ENCODE measurements around the gene LGALS8.

LGALS8 gene

DNA sequence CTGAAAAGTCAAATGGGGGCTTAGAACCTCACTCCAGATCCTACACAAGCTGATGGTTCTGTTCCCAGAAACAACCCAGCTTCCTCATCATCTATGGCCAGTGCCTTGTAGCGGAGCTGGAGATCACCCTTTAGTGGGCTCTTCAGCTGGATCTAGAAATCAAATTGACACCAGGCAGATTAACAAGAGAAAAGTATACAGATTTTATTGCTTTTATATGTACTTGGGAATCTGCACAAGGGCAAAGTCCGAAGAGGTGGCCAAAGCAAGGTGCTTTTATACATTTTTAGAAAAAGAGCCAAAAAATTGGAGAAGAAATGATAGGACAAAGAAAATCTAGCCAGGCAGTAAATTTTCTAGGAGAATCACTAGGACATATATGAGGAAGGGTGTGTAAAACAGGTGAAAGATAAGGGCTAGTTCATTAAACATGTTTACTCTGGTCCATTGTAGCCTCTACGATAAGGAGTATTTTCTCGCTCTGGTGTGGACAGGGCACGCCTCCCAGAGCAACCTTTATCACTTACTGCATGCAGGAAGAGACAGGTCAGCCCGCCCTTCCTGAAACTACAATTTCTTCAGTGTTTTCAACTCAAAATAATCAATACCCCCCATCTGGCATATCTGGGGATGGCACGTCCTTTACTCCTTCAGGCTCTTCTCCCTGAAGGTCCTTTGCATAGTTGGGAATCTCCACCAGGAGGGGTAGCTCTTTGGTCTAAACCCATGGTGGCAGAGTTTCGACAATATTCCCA lies 14.0 kb upstream of the LGALS8 start:
- no peak for DNase-seq

DNA sequence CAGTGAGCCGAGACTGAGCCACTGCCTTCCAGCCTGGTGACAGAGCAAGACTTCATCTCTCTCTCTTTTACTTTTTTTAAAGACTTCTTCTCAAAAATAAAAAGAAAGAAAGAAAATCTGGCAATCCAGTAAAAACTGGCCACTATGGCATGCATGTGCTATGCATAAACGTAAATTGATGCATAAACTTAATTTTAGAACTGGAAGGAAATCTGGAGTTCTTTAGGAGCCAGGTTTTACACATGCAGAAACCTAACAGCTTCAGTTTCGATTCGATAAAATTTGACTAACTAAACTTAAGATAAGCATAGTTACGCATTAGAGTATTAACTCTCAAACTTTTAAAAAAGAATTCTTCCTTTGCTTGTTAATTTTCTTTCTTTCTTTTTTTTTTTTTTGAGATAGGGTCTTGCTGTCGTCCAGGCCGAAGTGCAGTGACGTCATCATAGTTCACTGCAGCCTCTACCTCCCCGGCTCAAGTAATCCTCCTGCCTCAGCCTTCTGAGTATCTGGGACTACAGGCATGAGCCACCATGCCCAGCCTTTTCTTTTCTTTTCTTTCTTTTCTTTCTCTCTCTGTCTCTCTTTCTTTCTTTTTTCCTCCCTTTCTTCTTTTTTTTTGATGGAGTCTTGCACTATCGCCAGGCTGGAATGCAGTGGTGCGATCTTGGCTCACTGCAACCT lies 11.9 kb upstream of the LGALS8 start:
- no peak for DNase-seq

DNA sequence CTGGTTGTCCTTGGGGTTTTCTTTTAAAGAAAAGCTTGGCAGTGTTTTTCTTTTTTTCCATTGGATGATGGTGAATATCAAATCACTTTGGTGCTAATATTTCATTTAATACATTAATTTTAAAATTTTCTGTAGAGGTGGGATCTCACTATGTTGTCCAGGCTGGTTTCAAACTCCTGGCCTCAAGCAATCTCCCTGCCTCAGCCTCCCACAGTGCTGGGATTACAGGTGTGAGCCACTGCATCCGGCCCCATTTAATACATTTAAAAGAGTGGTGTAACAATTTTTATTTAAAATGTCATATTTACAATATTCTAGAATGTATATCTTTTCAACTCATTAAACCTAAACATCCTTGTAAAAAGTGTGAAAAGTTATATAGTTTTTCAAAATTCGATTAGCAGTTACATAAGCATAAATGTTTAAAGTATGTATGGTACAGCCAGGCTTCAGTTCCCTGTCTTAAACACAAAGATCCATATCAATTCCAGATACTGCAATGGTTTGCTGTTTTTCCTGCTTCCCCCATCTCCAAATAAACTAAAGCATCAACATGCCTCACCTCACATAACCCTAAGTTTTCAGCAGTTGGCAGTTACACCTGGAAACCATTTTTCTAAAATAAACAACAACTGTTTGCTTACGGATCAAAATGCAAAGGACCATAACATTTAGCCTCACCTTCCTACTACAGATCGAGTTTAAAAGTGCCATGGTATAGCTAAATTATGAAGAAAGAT lies 8.9 kb upstream of the LGALS8 start:
- DNase-seq, result peak; percentile 67

DNA sequence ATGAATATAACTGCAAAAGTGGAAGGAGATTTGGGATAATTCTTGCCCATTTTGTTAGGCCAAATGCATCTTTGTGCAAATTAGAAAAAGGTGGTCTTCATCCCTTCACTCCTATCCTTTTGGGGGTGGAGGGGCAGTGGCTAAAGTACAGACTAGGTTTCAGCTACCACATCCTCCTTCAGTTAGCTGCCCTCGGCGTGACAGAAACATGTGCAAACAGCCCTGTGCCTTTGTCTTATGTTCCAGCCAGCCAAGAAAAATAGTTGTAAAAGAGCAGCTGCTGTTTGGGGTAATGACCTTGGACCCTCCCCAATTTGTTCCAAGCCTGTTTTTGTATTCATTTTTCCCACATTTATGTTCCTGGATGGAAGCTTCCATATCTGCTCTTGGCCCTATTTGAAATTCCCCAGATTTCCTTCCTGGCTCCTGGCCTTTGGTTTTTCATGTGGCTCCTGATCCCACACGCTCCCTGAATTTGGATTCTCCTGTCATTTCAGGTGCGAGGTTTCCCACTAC lies 8.3 kb upstream of the LGALS8 start:
- peak; percentile 51 for DNase-seq

GRCh38 chr1:236516929-236517704 lies 6.7 kb upstream of the LGALS8 start:
- DNase-seq, result peak; percentile 50

DNA sequence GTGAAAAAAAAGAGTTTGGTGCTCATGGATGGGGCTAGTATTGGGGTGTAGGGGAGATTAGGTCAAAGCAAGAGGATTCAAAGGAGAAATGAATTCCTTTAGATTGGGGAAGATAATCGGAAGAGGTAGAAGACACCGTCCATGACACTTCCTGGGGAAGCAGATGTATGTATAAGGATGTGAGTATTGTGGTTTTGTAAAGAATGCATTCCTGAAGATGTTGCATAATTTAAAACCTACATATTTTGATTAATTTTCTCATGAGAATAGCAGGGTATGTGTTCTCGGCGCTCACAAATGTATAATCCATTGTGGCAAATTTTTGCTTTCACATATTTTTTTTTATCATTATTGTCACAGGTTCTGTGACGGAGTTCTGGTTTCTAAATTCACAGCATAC lies 5.5 kb upstream of the LGALS8 start:
- no peak for DNase-seq

DNA sequence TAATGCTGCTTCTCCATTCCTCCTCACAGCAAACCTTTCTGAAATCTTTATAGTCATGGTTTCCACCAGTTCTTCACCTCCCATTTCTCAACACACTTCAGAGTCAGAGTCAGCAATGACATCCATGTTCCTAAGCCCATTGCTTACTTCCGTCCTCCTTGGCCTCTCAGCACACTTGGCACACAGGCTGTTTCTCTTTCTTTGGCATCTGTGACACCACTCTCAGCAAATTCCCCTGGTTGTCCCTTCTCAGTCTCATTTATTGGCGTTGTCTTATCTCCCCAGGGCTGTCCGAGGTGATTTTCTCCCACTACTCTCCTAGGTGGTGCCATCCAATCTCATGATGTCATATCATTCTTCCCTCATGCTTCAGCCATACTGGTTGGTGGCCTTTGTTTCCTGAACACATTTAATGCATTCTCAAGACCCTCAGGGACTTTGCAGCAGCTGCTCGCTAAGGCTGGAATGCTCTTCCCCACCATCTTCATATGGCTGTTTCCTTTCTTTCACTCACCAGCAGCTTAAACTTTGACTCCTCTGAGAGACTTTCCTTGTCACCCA lies 3.3 kb upstream of the LGALS8 start:
- no peak for DNase-seq

DNA sequence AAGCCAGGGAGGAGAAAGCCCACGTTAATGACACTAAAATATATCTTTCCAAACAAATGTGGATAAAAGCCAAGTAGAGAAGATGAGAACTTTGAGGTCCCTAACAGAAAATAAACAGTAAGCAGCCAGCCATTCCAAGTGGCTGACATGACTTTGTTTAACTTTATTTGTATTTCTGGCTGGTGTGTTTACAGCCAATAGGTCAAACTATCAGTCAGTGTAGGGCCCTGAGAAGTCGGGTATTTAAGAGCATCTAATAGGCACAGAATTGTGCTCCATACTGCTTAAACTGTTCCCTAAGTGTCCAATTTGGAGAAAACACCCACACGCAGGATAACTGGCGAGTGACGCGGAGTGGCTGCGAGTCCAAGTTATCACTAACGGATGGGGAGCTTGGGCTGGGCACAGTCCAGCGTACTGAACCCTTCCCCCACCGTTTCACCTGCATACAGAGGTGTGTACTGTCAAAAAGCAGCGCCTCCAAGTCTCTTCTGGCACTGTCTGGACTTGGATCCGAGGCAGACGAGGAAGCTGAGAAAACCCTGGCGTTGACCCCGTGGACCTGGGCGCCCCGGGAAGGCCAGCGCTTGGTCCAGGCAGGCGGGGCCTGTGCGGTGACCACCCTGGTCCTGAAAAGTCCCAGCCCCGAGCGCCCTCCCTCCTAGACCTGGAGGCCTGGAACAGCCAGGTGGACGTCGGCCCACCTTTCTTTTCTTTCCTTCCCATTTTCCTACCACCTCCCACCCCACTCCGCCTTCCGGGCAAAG lies 662 bp upstream of the LGALS8 start:
- no peak for DNase-seq

DNA sequence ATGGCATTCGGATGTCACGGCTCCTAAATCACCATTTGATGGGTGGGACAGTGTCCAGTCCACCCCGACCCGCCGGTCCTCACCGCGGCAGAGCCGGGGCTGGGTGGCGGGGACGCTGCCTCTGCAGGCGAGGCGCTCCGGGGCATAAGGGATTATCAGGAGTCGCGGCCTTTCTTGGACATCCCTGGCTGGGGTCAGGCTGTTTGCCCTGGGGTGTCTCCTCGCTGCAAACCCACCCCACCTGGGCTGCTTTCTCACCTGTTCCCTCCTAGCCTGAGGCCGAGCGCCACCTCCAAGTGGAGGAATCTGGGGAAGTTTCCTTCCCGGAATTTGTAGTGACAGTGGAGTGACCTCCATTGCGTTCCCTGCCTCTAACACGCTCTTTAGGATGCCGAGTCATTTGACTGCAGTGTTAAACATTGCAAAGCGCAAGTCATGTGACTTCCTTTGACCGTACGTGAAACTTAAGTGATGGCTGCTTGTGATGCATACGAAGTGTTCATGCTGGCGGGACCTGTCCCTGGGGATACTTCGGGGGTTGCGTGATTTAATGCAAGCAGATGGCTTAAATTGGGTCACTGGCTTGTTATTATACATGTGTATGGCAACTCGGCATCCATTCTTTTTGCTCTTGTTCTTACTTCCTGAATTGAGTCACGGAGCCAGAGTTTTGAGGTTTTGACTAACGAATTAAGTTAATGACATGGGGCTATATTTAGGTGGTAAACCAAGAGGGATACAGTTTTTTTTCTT lies 536 bp downstream of the LGALS8 start:
- peak; percentile 70 for DNase-seq

DNA sequence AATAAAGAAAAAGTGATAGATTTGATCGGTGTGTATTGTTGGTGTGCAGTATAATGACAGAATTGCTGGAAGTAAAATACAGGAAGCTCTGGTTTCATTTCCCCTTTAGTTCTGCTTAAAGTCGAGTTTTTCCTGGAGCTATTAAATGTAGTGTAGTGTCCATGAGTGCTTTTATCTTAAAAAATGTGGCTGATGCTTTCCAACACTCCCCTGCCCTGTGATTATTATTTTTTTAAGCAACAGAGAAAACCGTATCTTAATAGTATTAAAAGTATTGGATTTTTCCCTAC lies 1.1 kb downstream of the LGALS8 start:
- no peak for DNase-seq

DNA sequence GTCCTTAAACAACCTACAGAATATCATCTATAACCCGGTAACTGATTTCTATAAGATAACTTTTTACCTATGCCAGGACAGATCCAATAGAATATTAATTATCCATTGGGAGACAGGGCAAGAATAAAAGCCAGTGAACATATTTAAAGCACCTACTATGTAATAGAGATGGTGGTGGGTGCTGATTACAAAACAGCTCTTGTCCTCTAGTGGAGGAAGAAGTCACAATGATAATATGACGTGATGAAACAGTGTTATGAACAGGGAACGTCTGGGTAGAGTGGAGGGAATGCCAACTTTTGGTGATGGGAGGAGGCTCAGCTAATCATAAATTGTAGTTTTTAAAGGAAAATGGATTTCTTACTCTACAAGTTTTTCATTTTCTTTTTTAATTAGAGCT lies 2.3 kb downstream of the LGALS8 start:
- no peak for DNase-seq

GRCh38 chr1:236530286-236530685 lies 6.5 kb downstream of the LGALS8 start:
- DNase-seq, result no peak

DNA sequence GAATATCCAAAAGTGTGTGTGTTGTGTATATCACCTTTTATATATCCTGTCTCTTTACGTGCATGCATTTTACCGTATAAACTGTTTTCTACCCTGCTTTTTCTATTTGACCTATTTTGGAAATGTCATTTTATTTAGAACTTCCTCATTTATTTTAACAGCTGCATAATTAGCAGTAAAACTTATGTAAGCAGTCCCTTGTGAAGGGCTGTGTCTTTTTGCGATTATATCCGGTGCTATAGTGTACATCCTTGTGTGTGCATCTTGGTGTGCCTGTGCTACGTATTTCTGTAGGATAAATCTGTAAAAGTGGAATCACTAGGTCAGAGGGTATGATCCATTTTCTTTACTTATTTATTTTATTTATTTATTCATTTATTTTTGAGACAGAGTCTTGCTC lies 7.2 kb downstream of the LGALS8 start:
- DNase-seq, result no peak

DNA sequence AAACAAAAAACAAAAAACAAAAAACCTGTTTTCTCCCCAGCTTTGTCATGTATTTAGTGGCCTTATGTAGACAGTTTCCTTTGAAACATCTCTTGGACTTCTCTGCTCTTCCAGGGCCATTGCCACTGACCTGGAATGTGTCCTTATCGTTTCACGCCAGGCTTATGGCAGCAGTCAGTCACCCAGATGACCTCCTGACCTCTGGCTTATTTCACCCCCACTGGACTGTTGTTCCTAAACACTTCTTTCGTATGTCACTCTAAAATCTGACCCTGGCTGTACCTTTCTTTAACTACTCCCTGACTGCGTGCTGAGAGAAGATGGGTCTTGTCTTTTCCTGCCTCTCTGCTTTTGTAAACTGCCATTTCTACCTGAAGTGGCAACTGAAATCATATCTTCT lies 9.1 kb downstream of the LGALS8 start:
- no peak for DNase-seq

DNA sequence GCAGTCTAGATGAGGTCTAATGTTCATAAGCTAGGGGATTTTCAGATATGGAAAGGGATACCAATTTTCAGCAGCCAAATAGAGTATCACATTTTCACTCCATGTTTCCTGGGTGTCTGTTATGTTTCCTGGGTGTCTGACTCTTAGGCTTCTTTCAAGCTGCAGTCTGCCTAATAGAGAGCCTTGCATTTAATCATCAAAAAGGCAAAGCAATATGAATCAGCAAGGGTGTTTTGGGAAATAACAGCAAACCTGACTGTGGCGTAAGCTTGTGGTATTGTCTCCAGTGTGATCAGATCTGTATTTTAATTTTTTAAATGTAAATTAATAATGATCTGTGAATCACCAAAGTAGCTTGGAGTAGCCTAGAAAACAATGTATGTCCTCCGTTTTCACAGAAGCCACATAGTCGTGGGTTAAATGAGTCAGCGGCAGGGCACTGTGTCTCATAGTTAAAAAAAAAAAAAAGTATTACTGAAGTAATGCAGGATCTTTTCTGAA lies 10.4 kb downstream of the LGALS8 start:
- DNase-seq, result no peak

DNA sequence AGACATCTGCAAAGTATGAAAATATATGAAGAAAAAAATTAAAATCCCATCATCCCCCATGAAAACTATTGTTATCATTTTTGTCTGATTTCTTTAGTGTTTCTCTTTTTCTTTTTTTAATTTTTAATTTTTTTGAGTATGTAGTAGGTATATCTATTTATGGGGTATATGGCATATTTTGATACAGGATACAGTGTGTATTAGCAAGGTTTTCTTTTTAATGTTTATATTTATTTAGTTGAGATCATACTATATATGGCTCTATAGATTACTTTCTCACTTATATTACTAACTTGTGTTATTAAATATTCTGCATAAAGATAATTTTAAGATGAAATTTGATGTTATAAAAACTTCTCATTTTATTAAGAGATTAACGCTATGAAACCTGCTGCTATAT lies 11.4 kb downstream of the LGALS8 start:
- DNase-seq, result no peak

GRCh38 chr1:236535662-236536161 lies 11.9 kb downstream of the LGALS8 start:
- DNase-seq, result peak; percentile 38

DNA sequence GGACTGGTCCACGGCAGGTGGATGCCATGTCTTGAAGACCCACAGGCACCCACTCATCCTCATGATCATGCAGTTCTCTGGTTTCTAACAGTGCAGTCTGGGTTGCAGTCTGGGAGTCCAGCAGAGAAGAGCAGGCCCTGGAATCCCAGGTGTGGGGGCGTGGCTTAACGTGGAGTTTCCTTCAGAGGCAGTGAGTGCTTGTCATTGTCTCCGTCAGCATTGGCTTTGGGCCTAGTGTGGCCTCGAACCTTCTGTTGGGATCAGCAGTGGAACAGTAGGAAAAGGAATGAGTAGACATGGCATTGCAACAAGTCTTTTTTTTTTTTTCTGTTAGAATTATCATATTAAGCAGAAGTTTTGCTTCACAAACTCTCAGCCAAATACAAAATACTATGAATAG lies 12.8 kb downstream of the LGALS8 start:
- DNase-seq, result peak; percentile 44

- DNase-seq, result no peak
These were observed 17.2 kb downstream of the LGALS8 start for GRCh38 chr1:236540813-236541465.

DNA sequence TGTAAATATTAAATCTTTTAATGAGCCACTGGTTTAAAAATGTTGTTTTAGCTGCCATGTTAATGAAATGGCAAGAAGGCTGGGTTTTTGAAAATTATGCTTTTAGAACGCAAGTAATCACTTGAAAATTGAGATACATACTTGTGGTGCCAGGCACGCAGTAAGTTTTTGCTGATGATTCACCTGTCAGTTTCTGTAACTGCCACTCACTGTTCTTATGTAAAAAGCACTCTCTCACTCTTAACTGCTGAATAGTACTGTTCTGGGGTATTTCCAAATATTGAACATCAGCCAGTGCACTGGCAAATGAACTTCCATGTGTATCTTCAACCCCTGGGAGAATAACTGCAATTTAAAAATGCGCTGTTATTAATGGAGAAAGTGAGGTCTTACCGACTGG lies 17.9 kb downstream of the LGALS8 start:
- DNase-seq, result no peak

Measured in NCI-H2171 treated with DMSO at 0.1 percent for 48 hours (cell line).